NCI-H2107 treated with DMSO at 0.1 percent for 48 hours (cell line): ENCODE data around the gene AIM2.
"Not testable (repeated sequence)": the region's sequence is repeated elsewhere in the genome, so short reads cannot be mapped to it uniquely, and the experiment has no call there.

Experiments
- DNase-seq: peaks from one replicate; lab custom pipeline; 2025; ENCODE audit not compliant: unreplicated experiment; lab: John Stamatoyannopoulos, UW

Gene AIM2

DNA sequence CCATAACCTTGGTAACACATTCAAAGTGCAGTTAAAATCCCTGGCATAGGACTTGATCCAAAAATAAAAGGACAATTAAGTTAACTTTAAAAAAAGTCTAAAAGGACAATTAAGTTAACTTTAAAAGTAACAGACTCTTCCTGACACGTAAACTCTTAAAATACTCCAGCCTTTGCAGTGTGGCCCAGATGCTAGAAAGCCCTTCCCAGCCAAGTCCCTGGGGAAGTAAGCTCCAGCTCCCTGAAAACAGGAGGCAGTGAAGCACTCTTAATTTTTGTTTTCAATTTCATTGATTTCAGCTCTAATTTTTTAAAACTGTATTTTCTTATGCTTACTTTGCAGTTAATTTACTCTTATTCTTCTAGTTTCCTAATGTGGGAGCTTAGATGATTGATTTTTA, 5.1 kb upstream of the AIM2 start:
- no peak for DNase-seq

GRCh38 chr1:159079525-159079924, 3.0 kb upstream of the AIM2 start:
- no peak for DNase-seq

- DNase-seq = no peak
Measured at GRCh38 chr1:159077120-159077961, 775 bp upstream of the AIM2 start.

- DNase-seq = peak; percentile 61
Measured at GRCh38 chr1:159071970-159072582, 4.5 kb downstream of the AIM2 start.

DNA sequence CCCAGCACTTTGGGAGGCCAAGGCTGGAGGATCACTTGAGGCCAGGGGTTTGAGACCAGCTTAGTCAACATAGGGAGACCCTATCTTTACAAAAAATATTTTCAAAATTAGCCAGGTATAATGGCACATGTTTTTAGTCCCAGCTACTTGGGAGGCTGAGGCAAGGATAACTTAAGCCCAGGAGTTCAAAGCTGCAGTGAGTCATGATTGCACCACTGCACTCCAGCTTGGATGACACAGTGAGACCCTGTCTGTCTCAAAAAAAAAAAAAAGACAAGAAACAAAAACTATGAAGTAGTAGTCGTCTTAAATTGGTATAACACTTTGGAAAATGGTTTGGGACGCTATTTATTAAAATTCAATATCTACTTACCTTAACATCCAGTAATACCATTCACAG, 7.7 kb downstream of the AIM2 start:
- no peak for DNase-seq

- no peak for DNase-seq
Measured at GRCh38 chr1:159067699-159068621, 8.6 kb downstream of the AIM2 start.

DNA sequence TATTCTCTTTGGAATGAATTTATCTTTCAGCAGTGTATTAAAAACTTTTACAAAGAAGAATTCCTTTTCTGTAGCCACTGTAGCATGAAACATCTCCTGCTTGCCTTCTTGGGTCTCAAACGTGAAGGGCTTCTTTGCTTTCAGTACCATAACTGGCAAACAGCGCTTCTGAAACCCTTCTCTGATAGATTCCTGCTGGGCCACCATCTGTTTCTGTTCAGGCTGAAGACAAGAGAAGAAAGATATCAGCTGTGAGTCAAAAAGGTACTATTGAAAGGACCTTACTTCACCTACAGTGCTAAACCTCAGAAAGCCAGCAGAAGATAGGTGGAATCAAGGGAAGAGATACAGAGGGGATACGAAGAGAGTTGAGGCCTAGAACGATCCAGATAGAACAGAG, 10.5 kb downstream of the AIM2 start:
- DNase-seq = no peak

- DNase-seq = no peak
Measured at GRCh38 chr1:159065106-159065505, 11.5 kb downstream of the AIM2 start.

DNA sequence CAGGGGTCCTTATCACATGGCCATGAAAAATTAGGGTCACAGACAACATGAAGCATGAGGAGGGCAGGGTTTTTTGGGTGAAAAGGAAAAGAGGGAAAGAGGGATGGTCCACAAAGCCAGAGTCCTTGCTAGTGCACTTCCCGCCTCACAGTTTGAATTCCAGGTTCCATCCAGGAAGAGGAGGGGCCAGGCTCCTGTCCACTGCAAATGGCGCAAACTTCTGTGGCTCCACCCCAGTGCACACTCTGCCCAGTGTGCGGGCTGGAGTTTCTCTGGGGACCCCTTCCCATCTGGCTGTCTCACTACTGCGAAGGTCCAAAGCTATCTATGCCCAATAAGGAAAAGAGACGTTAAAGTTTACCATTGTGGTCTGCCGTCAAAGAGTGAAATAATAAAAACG, 17.8 kb downstream of the AIM2 start:
- no peak for DNase-seq

GRCh38 chr1:159056069-159056698, 20.4 kb downstream of the AIM2 start:
- no peak for DNase-seq

- DNase-seq = no peak
Measured at GRCh38 chr1:159055181-159055641, 21.4 kb downstream of the AIM2 start.

GRCh38 chr1:159054427-159054826, 22.1 kb downstream of the AIM2 start:
- no peak for DNase-seq

- no peak for DNase-seq
Measured at GRCh38 chr1:159051436-159051835, 25.1 kb downstream of the AIM2 start.

GRCh38 chr1:159046486-159046885, 30.1 kb downstream of the AIM2 start:
- not testable (repeated sequence) for DNase-seq

GRCh38 chr1:159040893-159041724, 35.5 kb downstream of the AIM2 start:
- no peak for DNase-seq

GRCh38 chr1:159040206-159040605, 36.4 kb downstream of the AIM2 start:
- DNase-seq = no peak

GRCh38 chr1:159030877-159031447, 45.6 kb downstream of the AIM2 start:
- DNase-seq = no peak

GRCh38 chr1:159030311-159030710, 46.3 kb downstream of the AIM2 start:
- DNase-seq = no peak

DNA sequence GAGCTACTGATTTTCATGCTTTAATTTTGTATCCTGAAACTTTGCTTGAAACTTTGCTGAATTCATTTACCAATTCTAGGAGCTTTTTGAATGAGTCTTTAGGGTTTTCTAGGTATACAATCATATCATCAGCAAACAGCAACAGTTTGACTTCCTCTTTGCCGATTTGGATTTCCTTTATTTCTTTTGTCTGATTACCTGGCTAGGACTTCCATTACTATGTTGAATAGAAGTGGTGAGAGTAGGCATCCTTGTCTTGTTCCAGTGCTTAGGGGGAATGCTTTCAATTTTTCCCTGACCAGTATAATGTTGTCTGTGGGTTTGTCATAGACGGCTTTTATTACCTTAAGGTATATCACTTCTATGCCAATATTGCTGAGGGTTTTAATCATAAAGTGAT, 49.7 kb downstream of the AIM2 start:
- DNase-seq = not testable (repeated sequence)

DNA sequence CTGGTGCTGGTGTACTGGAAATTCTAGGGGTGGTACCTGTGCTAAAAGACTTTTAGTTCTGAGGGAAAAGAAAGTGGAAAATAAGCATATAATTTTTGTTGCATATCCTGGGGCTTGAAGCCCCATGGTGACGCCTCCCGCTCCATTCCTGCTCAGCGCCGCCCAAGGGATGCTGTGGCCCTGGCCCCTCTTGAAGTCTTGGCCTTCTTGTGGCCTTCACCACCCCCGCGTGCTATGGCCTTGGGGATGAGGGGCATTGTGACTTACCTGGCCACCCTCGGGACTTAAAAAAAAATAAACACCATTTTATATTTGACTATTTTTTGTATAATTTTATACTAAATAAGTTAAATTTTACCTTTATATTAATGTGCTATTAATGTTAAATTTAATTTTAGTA, 51.5 kb downstream of the AIM2 start:
- no peak for DNase-seq
